Measurements from ENCODE around the gene ENTR1.

The ENTR1 gene

DNA sequence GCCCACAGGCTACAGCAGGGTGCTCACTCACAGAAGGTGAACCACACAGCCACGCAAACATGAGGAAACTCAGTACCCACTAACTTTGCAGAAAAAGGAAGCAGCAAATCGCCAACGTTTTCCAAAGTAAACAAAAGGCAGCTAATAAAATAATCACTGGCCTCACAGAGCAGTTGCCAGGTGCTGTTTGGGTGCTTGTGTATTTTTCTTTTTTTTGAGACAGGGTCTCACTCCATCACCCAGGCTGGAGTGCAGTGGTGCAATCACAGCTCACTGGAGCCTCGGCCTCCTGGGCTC, 14.2 kb downstream of the ENTR1 start:
- no peak for DNase-seq (ENCODE audit: low spot score)

DNA sequence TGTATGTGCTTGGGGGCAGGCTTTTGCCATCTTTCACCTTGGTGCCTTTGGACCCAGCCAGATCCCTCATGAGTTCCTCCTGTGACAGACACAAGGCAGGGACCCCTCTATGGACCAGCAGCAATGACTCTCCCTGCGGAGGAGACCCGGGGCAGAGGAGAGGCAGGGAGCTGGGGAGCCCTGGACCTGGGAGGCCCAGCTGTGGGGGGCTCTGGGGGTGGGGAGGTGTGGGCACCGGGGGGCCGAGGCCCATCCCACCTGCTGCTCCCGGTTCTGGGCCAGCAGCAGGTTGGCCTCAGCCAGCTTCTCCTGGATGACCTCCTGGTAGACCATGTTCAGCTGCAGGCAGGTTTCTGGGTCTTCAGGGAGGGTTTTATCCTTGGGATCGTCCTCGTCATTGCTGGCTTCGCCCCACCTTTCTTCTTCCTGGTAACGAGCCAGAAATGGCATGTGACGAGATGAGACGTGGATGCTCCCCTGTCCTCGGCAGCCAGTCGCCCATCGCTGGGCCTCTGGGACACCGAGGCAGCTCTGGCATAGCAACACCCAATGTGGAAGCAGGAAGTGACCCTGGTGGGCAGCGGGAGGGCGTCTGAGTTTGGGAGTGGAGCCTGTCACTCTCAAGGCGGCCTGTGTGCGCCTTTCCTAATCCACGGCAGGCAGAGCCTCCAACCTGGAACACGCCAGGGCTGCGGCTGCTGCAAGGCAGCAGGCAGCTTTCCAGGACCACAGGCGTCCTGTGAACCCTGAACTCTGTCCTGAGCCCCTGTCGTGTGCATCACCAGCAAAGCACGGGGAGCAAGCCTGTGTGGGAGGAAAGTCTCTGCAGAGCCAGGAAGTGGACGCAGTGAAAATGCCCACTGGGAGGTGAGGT, 14.8 kb downstream of the ENTR1 start:
- DNase-seq (ENCODE audit: low spot score) = no peak

DNA sequence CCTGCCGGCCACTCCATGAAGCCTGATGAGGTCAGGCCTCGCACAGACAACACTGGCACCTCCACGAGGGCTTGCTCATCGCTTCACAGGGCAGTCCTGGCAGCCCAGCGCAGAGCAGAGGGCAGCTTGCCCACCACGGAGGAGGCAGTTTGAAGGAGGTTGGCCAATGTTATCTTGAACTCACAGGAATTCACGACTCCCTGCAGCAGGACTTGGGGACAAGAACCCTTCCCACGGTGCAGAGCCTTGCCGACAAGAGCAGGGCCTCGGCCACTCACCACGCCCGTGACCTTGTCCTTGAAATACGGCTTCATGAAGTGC, 15.4 kb downstream of the ENTR1 start:
- DNase-seq (ENCODE audit: low spot score) = no peak

DNA sequence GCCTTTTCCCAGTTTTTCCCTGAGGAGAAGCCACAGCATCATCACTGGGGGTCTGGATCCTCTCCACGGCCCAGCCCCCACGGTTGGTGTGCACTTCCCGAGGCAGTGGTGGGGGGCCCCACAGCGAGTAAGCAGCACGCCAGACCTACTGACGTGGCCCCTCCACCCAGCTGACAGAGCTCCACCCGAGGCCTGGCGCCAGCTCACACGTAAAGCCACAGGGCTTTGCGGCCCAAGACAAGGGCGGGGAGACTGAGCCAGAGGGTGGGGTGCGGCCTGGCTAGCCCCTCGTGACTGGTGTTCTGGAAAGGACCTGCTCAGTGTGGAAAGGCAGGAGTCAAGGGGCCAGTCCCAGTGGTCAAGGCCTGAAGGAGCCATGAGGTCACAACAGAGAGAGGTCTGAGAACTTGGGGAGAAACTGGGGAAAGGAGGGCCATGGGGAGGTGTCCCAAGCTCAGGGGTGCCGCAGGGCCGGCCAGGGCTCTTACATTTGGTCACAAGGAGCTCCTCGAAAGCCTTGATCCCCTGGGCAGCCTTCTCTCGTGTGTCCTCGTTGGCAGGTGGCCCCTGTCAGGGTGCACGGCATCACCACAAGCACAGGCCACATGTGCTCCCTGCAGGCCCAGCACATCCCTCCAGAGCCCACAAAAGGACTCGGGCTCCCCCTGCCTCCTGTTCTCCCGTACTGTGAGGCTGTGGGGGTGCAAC, 15.9 kb downstream of the ENTR1 start:
- DNase-seq (ENCODE audit: low spot score) = no peak

DNA sequence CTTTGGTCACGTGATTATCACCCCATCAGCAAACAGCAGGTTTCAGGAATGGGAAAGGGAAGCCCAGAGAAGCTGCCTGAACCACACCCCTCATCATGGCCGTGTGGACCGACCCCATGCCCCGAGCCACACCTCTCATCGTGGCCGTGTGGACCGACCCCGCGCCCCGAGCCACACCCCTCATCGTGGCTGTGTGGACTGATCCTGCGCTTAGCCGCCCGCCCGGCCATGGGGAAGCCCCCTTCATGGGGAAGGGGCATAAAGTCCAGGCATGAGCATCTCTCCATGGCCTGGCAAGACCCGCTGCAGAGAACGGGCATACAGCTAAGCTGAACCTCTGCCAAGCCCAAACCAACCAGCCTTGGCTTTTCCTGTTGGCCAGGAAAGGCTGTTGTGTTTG, 16.9 kb downstream of the ENTR1 start:
- no peak for DNase-seq (ENCODE audit: low spot score)

DNA sequence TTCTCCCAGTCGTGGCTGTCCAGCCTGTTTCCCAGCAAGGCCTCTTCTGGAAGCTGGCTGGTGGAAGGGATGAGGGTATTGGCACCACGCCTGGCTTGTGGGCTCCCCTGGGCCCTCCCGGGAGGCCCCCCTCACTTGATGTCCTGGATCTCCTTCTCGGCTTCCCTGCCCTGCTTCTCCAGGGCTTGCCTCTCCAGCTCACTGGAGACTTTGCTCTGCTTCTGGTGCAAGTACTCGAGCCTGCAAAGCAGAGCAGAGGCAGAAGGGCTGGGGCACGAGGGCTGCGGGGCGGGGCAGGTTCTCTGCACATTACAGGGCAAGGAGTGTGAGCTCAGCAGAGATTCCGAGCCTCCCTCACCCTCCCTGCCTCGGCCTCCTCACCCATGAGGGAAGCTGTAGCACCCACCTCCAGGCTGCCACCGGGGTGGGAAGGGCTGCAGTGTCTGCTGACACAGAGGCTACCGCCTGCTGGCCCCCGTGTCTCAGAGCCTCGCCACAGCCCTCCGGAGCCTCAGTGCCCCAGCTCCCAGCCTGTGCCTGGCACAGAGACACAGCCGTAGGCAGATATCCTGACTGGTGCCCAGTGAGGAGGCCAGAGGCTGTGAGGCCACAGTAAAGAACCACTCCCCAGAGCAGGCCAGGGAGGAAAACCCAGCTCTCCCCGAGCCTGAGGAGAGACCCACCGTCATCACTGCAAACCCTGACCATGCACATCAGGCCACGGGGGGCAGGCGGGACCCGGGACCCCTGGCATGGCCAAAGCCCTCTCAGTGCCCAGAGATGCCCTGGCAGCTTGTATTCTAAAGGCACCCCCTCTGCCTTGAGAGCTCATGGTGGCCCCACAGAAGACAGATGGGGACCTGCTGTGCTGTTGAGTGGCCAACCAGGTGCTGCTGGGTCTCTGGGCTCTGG, 17.6 kb downstream of the ENTR1 start:
- no peak for DNase-seq (ENCODE audit: low spot score)

DNA sequence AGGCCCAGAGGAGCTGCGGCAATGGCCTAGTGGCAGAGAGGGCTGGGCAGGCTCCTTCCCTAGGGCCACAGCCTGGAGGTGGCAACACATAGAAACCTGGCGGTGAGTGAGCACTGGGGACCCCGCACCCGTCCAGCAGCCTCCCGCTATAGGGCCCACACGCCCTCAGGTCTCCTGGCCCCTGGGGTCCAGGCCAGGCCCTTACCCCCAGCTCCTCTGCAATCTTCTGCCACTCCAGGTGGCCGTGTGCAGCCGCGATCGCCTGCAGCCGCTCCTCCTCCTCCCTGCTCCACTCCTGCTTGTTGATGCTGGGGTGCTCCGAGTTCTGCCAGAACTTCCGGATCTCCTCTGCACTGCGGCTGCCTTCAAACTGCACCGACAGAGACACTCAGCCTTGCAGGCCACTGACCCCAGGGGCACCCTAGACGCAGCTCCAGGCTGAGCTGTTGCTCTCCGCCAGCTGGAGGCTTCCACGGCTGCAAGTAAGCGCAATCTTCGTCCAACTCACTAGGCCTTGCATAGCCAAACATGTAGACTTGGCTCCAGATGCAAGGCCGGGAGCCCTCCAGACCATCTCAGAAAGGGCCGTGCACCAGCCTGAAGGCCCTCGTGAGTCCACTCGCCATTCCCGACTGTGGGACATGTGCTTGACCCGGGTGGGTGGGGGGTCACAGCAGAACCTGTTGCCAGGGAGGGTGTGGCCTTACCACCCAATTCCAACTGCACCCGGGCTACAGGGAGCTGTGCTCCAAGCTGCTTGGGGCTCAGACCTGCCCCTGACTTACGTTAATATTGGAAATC, 18.5 kb downstream of the ENTR1 start:
- no peak for DNase-seq (ENCODE audit: low spot score)

DNA sequence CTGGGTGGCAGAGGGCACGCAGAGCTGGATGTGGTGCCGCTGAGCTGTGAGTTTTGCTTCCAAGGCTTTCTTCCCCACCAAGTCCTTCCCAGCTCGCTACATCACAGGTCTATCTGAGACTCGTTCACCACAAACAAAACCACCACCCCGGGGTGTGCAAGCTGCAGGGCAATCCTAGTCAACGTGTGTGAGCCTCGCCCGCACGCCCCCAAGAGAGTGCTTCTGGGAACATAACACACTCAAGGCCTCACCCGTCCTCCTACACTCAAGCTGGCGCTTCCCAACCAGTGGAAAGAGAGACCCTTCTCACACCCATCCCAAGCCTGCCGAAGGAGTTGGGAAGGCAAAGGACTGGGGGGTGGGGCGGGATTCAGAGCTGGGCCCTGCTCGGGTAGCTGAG, 21.0 kb downstream of the ENTR1 start:
- no peak for DNase-seq (ENCODE audit: low spot score)

DNA sequence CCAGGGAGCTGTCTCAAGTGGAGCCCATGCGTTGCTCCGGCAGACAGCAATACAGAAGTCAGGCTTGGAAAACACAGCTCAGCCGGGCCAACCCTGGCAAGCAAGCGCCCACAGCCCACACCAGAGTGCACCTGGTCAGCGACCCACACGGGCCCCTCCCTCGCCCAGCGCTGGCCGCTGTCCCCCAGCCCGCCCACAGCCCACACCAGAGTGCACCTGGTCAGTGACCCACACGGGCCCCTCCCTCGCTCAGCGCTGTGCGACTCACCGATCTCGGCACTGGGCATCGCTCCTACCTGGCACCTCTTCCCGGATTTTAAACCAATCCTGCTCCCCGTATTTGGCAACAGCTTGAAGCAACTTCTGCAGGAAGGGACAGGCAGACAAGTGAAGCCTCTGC, 23.2 kb downstream of the ENTR1 start:
- no peak for DNase-seq (ENCODE audit: low spot score)

DNA sequence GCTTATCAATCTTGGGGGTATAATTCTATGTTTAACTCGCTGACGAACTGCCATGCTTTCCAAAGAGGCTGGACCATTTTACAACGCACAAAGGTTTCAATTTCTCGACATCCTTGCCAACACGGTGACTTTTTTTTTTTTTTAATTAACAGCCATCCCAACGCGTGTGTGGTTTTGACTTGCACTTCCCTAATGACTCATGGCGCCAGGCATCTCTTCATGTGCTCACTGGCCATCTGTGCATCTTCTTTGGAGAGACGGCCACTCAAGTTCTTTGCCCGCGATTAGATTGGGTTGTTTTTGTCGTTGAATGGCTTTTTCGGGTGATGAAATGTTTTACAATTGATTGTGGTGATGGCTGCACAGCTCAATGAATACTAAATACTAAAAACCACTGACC, 24.4 kb downstream of the ENTR1 start:
- no peak for DNase-seq (ENCODE audit: low spot score)

DNA sequence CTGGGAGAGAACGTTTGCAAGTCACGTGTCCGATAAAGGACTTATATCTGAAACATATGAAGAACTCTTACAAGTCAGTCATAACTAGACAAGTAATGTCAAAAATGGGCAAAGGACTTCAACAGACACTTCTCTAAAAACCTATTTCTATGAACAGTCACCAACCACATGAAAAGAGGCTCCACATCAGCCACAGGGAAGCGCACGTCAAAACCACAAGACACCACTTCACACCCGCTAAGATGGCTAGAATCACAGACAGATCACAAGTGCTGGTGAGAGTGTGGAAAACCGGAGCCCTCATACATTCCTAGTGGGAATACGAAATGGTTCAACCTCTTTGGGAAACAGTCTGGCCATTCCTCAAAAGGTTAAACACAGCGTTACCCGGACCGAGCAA, 25.4 kb downstream of the ENTR1 start:
- no peak for DNase-seq (ENCODE audit: low spot score)

DNA sequence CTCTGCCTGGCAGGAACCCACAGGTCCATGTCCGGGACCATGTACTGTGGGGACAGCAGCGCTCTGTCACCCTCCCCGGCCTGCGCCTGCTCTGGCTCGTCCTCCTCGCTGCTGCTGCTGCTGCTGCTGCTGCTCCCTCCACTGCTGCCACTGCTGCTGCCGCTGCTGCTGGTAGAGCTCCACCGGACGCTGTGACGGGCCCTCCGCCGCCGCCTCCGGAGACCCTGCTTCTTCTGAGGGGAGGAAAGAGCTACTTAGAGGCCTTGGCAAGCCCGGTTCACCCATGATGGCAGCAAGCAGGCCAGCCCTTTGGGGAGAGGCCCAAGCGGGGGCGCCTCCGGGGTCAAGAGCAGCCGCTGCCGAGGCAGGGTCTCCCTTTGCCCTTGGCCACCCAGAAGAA, 27.0 kb downstream of the ENTR1 start:
- no peak for DNase-seq (ENCODE audit: low spot score)

DNA sequence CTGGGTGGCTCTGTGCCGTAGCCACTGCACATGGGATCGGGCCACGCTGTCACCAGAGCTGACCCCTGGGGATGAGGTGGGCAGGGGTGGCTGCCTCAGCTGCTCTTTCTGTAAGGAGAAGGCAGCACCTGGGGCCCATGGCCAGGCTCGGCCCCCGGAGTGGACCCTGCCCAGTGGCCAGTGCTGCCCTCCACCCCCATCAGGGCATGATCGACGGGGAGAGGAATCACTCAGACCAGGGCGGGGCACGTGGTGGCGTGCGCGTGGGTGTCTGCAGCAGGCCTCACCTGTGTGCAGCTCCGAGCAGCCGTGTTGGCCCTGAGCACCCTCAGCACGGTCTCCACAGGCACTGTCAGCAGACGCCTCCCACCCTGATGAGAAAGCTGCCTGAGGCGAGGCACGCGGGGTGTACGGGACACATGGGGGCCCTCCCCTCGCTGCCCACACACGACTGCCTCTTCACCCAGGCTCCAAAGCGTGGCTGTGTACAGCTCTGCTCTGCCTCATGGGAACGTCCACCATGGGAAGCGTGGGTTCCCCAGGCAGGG, 28.4 kb downstream of the ENTR1 start:
- DNase-seq (ENCODE audit: low spot score) = no peak

DNA sequence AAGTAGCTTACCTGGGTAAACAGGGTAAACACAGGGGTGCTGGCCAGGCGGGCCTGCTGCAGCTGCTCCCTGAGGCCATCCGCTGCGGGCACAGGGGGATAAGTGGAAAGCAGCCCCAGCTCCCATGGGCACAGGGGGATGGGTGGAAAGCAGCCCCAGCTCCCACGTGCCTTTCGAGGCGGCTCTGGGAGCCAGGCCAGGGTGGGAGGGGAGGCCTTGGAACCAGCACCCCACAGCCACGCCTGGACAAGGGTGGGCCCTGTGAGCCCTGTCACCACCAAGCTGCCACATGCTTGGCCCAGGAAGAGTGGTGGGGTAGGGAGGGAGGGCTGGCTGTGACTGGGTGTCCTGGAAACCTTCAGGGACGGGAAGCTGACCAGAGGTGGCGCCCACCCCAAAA, 29.1 kb downstream of the ENTR1 start:
- no peak for DNase-seq (ENCODE audit: low spot score)

DNA sequence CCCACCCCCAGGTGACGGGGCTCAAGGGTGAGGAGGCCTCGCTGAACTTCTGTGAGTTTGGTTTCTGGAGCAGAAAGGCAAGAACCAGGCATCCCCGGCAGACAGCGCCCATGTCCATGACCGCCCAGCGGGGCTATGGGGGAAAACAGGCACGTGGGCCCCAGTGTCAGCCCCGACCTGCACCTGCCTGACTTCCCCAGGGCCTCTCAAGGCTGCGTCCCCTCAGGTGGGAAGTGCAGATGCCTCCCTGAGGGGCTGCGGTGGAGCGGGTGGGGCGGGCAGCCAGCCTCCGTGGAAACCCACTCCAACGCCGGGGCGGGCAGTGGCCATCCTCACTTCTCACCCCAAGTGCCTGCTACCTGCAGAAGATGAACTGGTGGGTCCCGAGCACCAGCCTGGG, 30.0 kb downstream of the ENTR1 start:
- DNase-seq (ENCODE audit: low spot score) = no peak

DNA sequence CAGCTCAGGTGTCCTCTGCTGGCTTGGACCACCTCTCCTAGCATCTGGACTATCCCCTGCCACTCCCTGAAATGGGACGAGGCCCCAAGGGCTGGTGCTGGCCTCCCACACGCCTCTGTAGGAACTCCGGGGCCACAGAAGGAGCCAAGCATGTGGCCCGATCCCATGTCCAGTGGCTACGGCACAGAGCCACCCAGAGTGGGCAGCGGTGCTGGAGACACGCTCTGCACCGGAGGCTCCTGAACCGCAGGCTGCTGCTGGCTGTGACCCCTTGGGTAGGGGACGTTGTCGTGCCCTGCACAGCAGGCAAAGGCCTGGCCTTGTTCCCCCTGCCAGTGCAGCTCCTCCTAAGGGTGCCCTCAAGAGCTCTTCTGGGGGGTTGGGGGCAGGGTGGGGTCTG, 30.5 kb downstream of the ENTR1 start:
- no peak for DNase-seq (ENCODE audit: low spot score)

DNA sequence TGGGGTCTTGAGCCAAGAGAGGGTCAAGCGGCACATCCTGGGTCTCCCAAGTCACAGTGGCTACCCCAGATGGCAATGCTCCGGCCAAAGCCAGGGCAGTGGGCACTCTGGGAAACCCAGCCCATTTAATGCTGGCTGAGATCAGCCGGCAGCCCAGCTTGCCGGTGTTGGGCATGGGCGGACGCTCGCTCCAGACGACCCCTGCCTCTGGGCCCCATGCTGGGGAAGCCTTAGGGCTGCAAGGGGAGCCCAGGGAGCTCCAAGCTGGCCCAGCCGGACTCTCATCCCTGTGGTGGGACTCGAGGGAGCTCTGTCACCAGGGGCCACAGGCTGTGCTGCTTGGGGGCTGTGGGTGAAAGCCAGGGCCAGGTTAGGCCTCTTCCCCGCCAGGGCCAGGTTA, 31.0 kb downstream of the ENTR1 start:
- DNase-seq (ENCODE audit: low spot score) = no peak

DNA sequence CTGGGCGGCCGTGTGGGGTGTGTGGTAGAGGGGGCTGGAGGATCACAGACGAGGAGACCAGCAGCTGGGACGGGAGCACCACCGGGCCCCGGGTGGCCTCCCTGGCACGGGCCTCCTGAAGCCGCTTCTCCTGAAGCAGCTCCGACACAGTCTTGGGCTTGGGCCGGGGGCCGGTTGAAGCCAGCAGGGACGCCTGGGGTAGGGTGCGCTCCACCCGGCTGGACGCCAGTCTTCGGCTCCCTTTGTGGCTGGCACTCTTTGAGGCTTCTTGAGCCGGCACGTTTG, 31.5 kb downstream of the ENTR1 start:
- no peak for DNase-seq (ENCODE audit: low spot score)

DNA sequence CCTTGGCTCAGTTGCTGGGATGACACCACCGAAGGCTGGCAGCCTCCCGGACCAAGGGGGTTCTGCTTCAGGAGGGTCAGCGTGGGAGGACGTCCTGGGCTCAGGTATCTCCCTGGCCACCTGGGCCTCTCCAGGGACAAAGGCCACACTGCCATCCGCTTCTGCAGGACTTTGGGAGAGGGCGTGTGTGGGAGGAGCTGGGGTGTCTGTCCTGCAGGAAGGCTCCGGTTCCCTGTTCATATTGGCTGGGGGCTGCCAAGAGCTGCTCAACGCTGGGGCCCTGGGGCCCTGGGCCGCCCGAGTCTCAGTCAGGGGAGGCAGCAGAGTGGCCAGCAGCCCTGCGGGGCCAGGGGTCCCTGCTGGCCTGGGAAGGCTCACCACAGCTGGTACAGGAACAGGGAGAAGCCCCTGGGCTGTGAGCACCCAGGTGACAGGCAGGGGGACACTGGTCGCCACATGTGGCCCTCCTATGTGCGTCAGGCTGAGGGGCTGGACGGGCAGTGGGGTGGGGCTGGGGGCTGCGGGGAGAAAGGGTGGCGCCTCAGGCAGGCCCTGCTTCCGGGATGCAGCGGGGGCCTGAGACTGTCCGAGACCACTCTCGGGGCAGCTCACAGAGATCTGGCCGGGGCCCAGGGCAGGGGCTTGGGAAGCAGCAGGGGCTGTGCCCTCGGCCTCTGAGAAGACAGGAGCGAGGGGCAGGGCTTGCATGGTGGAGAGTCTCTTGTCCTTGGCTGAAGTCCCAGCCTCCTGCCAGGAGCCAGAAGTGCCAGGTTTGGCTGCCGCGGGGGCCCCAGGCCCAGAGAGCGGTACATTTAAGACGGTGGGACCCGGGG, 32.0 kb downstream of the ENTR1 start:
- DNase-seq (ENCODE audit: low spot score) = no peak

DNA sequence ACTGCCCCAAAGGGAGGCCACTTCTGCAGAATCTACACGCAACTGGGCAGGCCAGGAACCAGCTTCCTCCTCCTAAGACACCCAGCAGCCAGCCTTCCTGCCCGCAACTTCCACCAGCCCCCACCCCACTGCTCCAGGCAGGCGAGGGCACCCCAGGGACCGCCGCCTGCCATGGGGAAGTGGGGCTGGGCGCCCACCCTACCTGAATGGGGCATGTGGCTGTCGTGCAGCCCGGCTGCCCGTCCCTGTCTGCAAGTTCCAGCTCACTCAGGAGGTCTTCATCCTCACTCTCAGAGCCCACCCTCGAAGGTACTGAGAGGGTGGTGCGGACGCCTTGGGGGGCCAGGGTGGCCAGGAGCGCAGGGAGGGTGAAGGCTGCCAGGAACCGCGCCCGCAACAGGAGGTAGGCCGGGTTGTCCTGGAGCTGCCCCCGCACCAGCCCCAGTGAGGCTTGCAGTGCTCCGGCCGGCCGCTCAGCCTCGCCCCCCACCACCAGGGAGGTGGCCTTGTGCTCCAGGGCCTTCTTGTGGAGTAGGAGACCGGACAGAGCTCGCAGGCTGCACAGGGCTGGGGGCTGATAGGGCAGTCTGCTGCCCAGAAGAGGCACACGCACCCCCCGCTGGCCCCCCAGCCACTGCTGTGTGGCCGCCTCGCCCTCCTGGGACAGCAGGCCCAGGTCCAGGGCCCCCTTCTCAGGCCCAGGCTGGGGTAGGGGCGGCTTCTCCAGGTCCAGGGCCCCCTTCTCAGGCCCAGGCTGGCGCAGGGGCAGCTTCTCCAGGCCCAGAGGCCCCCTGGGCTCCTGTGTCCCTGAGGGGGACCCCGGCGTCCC, 32.9 kb downstream of the ENTR1 start:
- DNase-seq (ENCODE audit: low spot score) = no peak
